Measurements from ENCODE around the gene GRID1.

Gene GRID1

GRCh38 chr10:85603151-85603940 is 763.2 kb downstream of the GRID1 start:
- Mint-ChIP-seq H3K9me3 (no peaks in the 10 kb centered on the region), H3K4me3 (no peak overlapping the region), H3K27ac (no peak overlapping the region), H3K36me3 (ENCODE audit: low read depth) (no peaks in the 10 kb centered on the region), H3K27me3 (ENCODE audit: low read depth, poor library complexity) (peaks cover 16% of the 10 kb centered on the region), H3K4me1 (peaks cover 30% of the 10 kb centered on the region)
- TF ChIP-seq, protein P1, sequence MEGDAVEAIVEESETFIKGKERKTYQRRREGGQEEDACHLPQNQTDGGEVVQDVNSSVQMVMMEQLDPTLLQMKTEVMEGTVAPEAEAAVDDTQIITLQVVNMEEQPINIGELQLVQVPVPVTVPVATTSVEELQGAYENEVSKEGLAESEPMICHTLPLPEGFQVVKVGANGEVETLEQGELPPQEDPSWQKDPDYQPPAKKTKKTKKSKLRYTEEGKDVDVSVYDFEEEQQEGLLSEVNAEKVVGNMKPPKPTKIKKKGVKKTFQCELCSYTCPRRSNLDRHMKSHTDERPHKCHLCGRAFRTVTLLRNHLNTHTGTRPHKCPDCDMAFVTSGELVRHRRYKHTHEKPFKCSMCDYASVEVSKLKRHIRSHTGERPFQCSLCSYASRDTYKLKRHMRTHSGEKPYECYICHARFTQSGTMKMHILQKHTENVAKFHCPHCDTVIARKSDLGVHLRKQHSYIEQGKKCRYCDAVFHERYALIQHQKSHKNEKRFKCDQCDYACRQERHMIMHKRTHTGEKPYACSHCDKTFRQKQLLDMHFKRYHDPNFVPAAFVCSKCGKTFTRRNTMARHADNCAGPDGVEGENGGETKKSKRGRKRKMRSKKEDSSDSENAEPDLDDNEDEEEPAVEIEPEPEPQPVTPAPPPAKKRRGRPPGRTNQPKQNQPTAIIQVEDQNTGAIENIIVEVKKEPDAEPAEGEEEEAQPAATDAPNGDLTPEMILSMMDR (IDR thresholded peaks at IDR 0.05): no peak
- DNase-seq: no peak

DNA sequence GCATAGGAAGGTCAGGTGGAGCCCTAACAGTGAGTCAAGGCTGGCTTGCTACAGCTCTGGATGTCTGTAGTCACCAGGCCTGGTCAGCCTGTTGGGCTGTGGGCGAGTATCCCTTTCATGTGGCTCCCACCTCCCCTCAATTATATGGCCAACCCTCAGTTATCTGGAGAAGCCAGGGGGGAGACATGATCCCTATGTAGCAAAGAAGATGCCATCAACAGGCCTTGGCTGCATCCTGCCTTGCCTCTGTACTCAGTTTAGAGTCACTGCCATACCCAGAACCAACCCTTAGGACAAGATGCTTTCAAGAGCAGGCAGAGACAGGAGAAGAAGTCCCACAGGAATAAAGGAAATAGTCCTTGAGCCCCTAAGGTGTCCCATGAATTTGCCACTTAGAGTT is 763.9 kb downstream of the GRID1 start:
- Mint-ChIP-seq H3K4me1 (peaks cover 36% of the 10 kb centered on the region), H3K27ac (no peak overlapping the region), H3K9me3 (no peaks in the 10 kb centered on the region), H3K27me3 (ENCODE audit: low read depth, poor library complexity) (peaks cover 16% of the 10 kb centered on the region), H3K36me3 (ENCODE audit: low read depth) (no peaks in the 10 kb centered on the region), H3K4me3 (no peak overlapping the region)
- no peak for DNase-seq
- TF ChIP-seq, protein P1 (IDR thresholded peaks at IDR 0.05): no peak

- Mint-ChIP-seq H3K4me3 (no peak overlapping the region), H3K4me1 (peaks cover 40% of the 10 kb centered on the region), H3K9me3 (no peaks in the 10 kb centered on the region), H3K27ac (no peak overlapping the region), H3K27me3 (ENCODE audit: low read depth, poor library complexity) (peaks cover 14% of the 10 kb centered on the region), H3K36me3 (ENCODE audit: low read depth) (no peaks in the 10 kb centered on the region)
- no peak for DNase-seq
- TF ChIP-seq, protein P1 (IDR thresholded peaks at IDR 0.05): no peak
These were observed 764.3 kb downstream of the GRID1 start for GRCh38 chr10:85602306-85602705.

DNA sequence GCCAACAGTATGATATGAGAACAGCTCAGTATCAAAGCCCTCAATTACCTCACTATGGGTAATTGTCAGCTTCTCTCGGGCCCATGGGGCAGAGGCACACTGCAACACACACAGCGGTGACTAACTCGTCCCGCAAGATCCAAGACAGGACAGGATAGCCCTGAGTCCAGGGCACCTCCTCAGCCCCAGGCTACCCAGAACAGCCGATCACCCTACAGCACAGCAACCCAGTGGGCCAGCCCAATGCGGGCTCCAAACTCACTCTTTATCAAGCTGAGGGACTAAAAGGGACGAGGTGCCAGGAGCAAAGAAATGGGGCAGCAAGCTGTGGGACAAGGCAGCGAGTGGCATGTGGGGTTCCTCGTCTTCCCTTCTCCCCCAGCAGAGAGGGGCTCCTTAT is 765.1 kb downstream of the GRID1 start:
- no peak for DNase-seq
- peaks cover 46% of the 10 kb centered on the region for H3K4me1 Mint-ChIP-seq
- no peak overlapping the region for H3K27ac Mint-ChIP-seq
- H3K9me3 Mint-ChIP-seq: no peaks in the 10 kb centered on the region
- peaks cover 11% of the 10 kb centered on the region for H3K27me3 Mint-ChIP-seq (ENCODE audit: low read depth, poor library complexity)
- no peak overlapping the region for H3K4me3 Mint-ChIP-seq
- no peaks in the 10 kb centered on the region for H3K36me3 Mint-ChIP-seq (ENCODE audit: low read depth)
- TF ChIP-seq, protein P1 (IDR thresholded peaks at IDR 0.05): no peak

GRCh38 chr10:85600744-85601081 is 765.9 kb downstream of the GRID1 start:
- DNase-seq: no peak
- Mint-ChIP-seq H3K27me3 (ENCODE audit: low read depth, poor library complexity) (peaks cover 7% of the 10 kb centered on the region), H3K27ac (peak overlapping the region; percentile 68), H3K36me3 (ENCODE audit: low read depth) (no peaks in the 10 kb centered on the region), H3K4me1 (peaks cover 46% of the 10 kb centered on the region), H3K9me3 (no peaks in the 10 kb centered on the region), H3K4me3 (no peak overlapping the region)
- TF ChIP-seq, protein P1 (IDR thresholded peaks at IDR 0.05): no peak

All from nephron progenitor cell (in vitro differentiated cells).